ENCODE results near the gene FMO4. TPM values are rescaled to one million over a fixed set of nuclear protein-coding genes. Genes with fewer than 3 reads are reported as not detected.

The FMO4 gene
- total and polyA plus RNA-seq, 2 of the 13 experiments (the other 11 are each of a cell fraction or from before 2014, with no cell fraction given): 0.07 to 0.29 TPM

GRCh38 chr1:171310661-171311087 is 3.3 kb upstream of the FMO4 start:
- Histone ChIP-seq H3K79me2 (ENCODE audit: insufficient read depth, low read length) (no peaks in the 10 kb centered on the region), H3K4me3 (replicated peaks in 1 of 3; ENCODE audit: insufficient read depth in 1 of 3, low read depth in 2 of 3, low read length in 3 of 3) (no peak overlapping the region), H3K9ac (ENCODE audit: insufficient read depth, low read depth, low read length) (no peak overlapping the region), H4K20me1 (ENCODE audit: insufficient read depth, low read length) (no peaks in the 10 kb centered on the region), H3K4me1 (ENCODE audit: insufficient read depth, low read length) (peaks cover 8% of the 10 kb centered on the region; the same call in 1 of the 2 replicates), H3K9me3 (ENCODE audit: low read length) (no peaks in the 10 kb centered on the region), H3K27me3 (ENCODE audit: control insufficient read depth in 1 of 2, insufficient read depth in 2 of 2, low read length in 2 of 2) (no peaks in the 10 kb centered on the region), H3K4me2 (ENCODE audit: low read depth, low read length) (no peak overlapping the region), H3K36me3 (replicated peaks in 1 of 2; ENCODE audit: control insufficient read depth in 1 of 2, insufficient read depth in 2 of 2, low read length in 2 of 2) (no peaks in the 10 kb centered on the region), H2AFZ (ENCODE audit: low read length) (no peak overlapping the region), H3K27ac (ENCODE audit: extremely low read length, insufficient read depth, low read length) (no peak overlapping the region)
- no peak for FAIRE-seq
- TF ChIP-seq MIXL1 (CRISPR knock-in tag; IDR thresholded peaks at IDR 0.05): no peak
- no peak for TF ChIP-seq RBFOX2 (IDR thresholded peaks at IDR 0.05; ENCODE audit: low read depth, low read length)
- no peak for TF ChIP-seq CEBPB (IDR thresholded peaks at IDR 0.05; ENCODE audit: borderline replicate concordance, low read depth, low read length)
- TF ChIP-seq SP1 (IDR thresholded peaks at IDR 0.05): no peak
- TF ChIP-seq SP1 (CRISPR knock-in tag; IDR thresholded peaks at IDR 0.05): no peak
- no peak for TF ChIP-seq SMC3 (IDR thresholded peaks at IDR 0.05; ENCODE audit: low read length)
- TF ChIP-seq SAFB2 (CRISPR knock-in tag; IDR thresholded peaks at IDR 0.05; ENCODE audit: borderline replicate concordance, low read depth): no peak
- TF ChIP-seq RARA (CRISPR knock-in tag; IDR thresholded peaks at IDR 0.05): no peak
- no peak for TF ChIP-seq NONO (IDR thresholded peaks at IDR 0.05)
- TF ChIP-seq NONO (CRISPR knock-in tag; conservative IDR thresholded peaks at IDR 0.05): no peak
- TF ChIP-seq, protein P1, sequence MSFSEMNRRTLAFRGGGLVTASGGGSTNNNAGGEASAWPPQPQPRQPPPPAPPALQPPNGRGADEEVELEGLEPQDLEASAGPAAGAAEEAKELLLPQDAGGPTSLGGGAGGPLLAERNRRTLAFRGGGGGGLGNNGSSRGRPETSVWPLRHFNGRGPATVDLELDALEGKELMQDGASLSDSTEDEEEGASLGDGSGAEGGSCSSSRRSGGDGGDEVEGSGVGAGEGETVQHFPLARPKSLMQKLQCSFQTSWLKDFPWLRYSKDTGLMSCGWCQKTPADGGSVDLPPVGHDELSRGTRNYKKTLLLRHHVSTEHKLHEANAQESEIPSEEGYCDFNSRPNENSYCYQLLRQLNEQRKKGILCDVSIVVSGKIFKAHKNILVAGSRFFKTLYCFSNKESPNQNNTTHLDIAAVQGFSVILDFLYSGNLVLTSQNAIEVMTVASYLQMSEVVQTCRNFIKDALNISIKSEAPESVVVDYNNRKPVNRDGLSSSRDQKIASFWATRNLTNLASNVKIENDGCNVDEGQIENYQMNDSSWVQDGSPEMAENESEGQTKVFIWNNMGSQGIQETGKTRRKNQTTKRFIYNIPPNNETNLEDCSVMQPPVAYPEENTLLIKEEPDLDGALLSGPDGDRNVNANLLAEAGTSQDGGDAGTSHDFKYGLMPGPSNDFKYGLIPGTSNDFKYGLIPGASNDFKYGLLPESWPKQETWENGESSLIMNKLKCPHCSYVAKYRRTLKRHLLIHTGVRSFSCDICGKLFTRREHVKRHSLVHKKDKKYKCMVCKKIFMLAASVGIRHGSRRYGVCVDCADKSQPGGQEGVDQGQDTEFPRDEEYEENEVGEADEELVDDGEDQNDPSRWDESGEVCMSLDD (CRISPR knock-in tag; IDR thresholded peaks at IDR 0.05; ENCODE audit: borderline replicate concordance): no peak
- no peak for TF ChIP-seq NFATC3 (CRISPR knock-in tag; IDR thresholded peaks at IDR 0.05)
- TF ChIP-seq, protein P2, sequence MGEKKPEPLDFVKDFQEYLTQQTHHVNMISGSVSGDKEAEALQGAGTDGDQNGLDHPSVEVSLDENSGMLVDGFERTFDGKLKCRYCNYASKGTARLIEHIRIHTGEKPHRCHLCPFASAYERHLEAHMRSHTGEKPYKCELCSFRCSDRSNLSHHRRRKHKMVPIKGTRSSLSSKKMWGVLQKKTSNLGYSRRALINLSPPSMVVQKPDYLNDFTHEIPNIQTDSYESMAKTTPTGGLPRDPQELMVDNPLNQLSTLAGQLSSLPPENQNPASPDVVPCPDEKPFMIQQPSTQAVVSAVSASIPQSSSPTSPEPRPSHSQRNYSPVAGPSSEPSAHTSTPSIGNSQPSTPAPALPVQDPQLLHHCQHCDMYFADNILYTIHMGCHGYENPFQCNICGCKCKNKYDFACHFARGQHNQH (CRISPR knock-in tag; IDR thresholded peaks at IDR 0.05): no peak
- no peak for TF ChIP-seq GATAD2A (CRISPR knock-in tag; IDR thresholded peaks at IDR 0.05)
- TF ChIP-seq ZNF282 (IDR thresholded peaks at IDR 0.05; ENCODE audit: partially characterized antibody): no peak
- no peak for ATAC-seq
- in situ Hi-C loops (cut with HindIII; ENCODE audit: extremely low pct_ligation_motif_present, low pct_unique_long_range_greater_than_20kb) (no loop called here), intact Hi-C loops (cut with micrococcal nuclease; ENCODE audit: unreplicated experiment) (loop anchor here (10.0 kb wide), 1 partner anchor 346 kb away; no protein-coding TSS in a partner anchor)
- BruUV-seq (replicated peaks): no TSS peak
- WGBS (ENCODE audit: low lambda C conversion rate): 0% methylated on average over 2 of the region's 3 CpGs
- POLR2A ChIA-PET: no interaction called here
- CTCF ChIA-PET (ENCODE audit: low intra/inter-chr PET ratio, low total read pairs): no interaction called here
- no peak for DNase-seq (ENCODE audit: low spot score)

Measured in HepG2 (cell line).